ENCODE results near the gene ZNF93.

ZNF93 gene

GRCh38 chr19:19937403-19937802 is 36.7 kb downstream of the ZNF93 start:
- Histone ChIP-seq H2AFZ (ENCODE audit: low read depth, low read length, severe bottlenecking) (no peak overlapping the region), H3K9me3 (ENCODE audit: insufficient read depth, low read length) (peaks cover 36% of the 10 kb centered on the region), H3F3A (ENCODE audit: insufficient read depth) (peaks cover 19% of the 10 kb centered on the region), H3K36me3 (ENCODE audit: low read length) (peaks cover 29% of the 10 kb centered on the region), H3K27ac (ENCODE audit: low read depth, low read length) (no peak overlapping the region), H3K4me2 (ENCODE audit: low read depth, low read length, poor library complexity, severe bottlenecking) (no peak overlapping the region), H3K27me3 (ENCODE audit: low read length) (no peaks in the 10 kb centered on the region), H3K9me2 (replicated peaks; ENCODE audit: insufficient read depth, low read length) (no peaks in the 10 kb centered on the region), H3K79me2 (ENCODE audit: insufficient read depth, low read length) (no peaks in the 10 kb centered on the region), H3K4me3 (ENCODE audit: insufficient read depth, low read length, poor library complexity, severe bottlenecking) (no peak overlapping the region), H3K9ac (ENCODE audit: low read length) (no peak overlapping the region), H4K20me1 (ENCODE audit: low read depth, low read length) (no peaks in the 10 kb centered on the region)
- no peak for TF ChIP-seq EZH2phosphoT487 (conservative IDR thresholded peaks at IDR 0.05; ENCODE audit: low read length)
- TF ChIP-seq CTCF (IDR thresholded peaks at IDR 0.05; ENCODE audit: insufficient read depth, low read length, poor library complexity, severe bottlenecking) = no peak

GRCh38 chr19:19938449-19938848 is 37.7 kb downstream of the ZNF93 start:
- H2AFZ ChIP-seq (ENCODE audit: low read depth, low read length, severe bottlenecking) = no peak overlapping the region

GRCh38 chr19:19943848-19944582 is 43.3 kb downstream of the ZNF93 start:
- Histone ChIP-seq H2AFZ (ENCODE audit: low read depth, low read length, severe bottlenecking) (no peak overlapping the region), H4K20me1 (ENCODE audit: low read depth, low read length) (no peaks in the 10 kb centered on the region), H3K79me2 (ENCODE audit: insufficient read depth, low read length) (no peaks in the 10 kb centered on the region), H3F3A (ENCODE audit: insufficient read depth) (no peaks in the 10 kb centered on the region), H3K9me3 (ENCODE audit: insufficient read depth, low read length) (peaks cover 16% of the 10 kb centered on the region; the same call in 1 of the 2 replicates), H3K9ac (ENCODE audit: low read length) (no peak overlapping the region), H3K27ac (ENCODE audit: low read depth, low read length) (no peak overlapping the region), H3K4me2 (ENCODE audit: low read depth, low read length, poor library complexity, severe bottlenecking) (no peak overlapping the region), H3K27me3 (ENCODE audit: low read length) (0 out of 2 replicates have a peak, but pooled peaks cover 3% of the 10 kb centered on the region), H3K4me3 (ENCODE audit: insufficient read depth, low read length, poor library complexity, severe bottlenecking) (no peak overlapping the region), H3K36me3 (ENCODE audit: low read length) (no peaks in the 10 kb centered on the region), H3K9me2 (replicated peaks; ENCODE audit: insufficient read depth, low read length) (no peaks in the 10 kb centered on the region)
- TF ChIP-seq CTCF (IDR thresholded peaks at IDR 0.05; ENCODE audit: insufficient read depth, low read length, poor library complexity, severe bottlenecking) (no peak), EZH2phosphoT487 (conservative IDR thresholded peaks at IDR 0.05; ENCODE audit: low read length) (no peak)

More at GRCh38 chr19:19938449-19938848, 37.7 kb downstream of the ZNF93 start:
- no peak for TF ChIP-seq CTCF (IDR thresholded peaks at IDR 0.05; ENCODE audit: insufficient read depth, low read length, poor library complexity, severe bottlenecking)
- no peak for TF ChIP-seq EZH2phosphoT487 (conservative IDR thresholded peaks at IDR 0.05; ENCODE audit: low read length)
- Histone ChIP-seq H3K9me3 (ENCODE audit: insufficient read depth, low read length) (peaks cover 26% of the 10 kb centered on the region; the same call in 1 of the 2 replicates), H4K20me1 (ENCODE audit: low read depth, low read length) (no peaks in the 10 kb centered on the region), H3K4me3 (ENCODE audit: insufficient read depth, low read length, poor library complexity, severe bottlenecking) (no peak overlapping the region), H3K27ac (ENCODE audit: low read depth, low read length) (no peak overlapping the region), H3K9ac (ENCODE audit: low read length) (no peak overlapping the region), H3K9me2 (replicated peaks; ENCODE audit: insufficient read depth, low read length) (no peaks in the 10 kb centered on the region), H3K36me3 (ENCODE audit: low read length) (peaks cover 18% of the 10 kb centered on the region), H3F3A (ENCODE audit: insufficient read depth) (peaks cover 19% of the 10 kb centered on the region), H3K79me2 (ENCODE audit: insufficient read depth, low read length) (no peaks in the 10 kb centered on the region), H3K4me2 (ENCODE audit: low read depth, low read length, poor library complexity, severe bottlenecking) (no peak overlapping the region), H3K27me3 (ENCODE audit: low read length) (no peaks in the 10 kb centered on the region)
